A673 (cell line): Measurements from ENCODE around the gene PRIMA1. TPM values are rescaled to one million over a fixed set of nuclear protein-coding genes. Genes with fewer than 3 reads are reported as not detected.

Experiments
- BruUV-seq: library from RNA; stranded (reverse); fragments of 400-500 nt; replicated peaks from 2 replicates; lab custom pipeline; 2021; lab: Mats Ljungman, UMichigan
- CTCF ChIA-PET: fragments of 300-600 bp; sonication (Branson Sonifier 250); formaldehyde crosslinking; loops from one replicate; lab custom pipeline; 2022; ENCODE audit warnings: antibody characterized with exemption; lab: Charles Lee
- POLR2A ChIA-PET: fragments of 300-600 bp; sonication (Branson Sonifier 250); formaldehyde crosslinking; loops from one replicate; lab custom pipeline; 2022; ENCODE audit warnings: antibody characterized with exemption; ENCODE audit not compliant: low non-redundant PET; lab: Charles Lee
- DNase-seq: peaks from one replicate; pipeline ENCODE4 v3.0.0-alpha.2; 2015; ENCODE audit warnings: low spot score
- H3K27ac ChIP-seq: fragments of 200-600 bp; sonication (generic); 2 replicates; pipeline ENCODE4 v1.5.1; 2016; ENCODE audit warnings: mixed run types, low read depth, mild to moderate bottlenecking, mixed read lengths, antibody characterized with exemption, low read length; ENCODE audit not compliant: poor library complexity, severe bottlenecking
- H3K27me3 ChIP-seq: fragments of 200-600 bp; sonication (generic); replicated peaks from 2 replicates; pipeline ENCODE4 v1.6.1; 2017; ENCODE audit warnings: mixed run types, low read depth, mild to moderate bottlenecking, mixed read lengths, antibody characterized with exemption, low read length; ENCODE audit not compliant: insufficient read depth, poor library complexity
- H3K36me3 ChIP-seq: fragments of 200-600 bp; sonication (generic); 2 replicates; pipeline ENCODE4 v1.6.1; 2016; ENCODE audit warnings: mixed run types, mild to moderate bottlenecking, mixed read lengths, antibody characterized with exemption, low read length; ENCODE audit not compliant: insufficient read depth, poor library complexity, severe bottlenecking
- H3K4me1 ChIP-seq: fragments of 200-600 bp; sonication (generic); 2 replicates; pipeline ENCODE4 v1.6.1; 2017; ENCODE audit warnings: mixed run types, mild to moderate bottlenecking, mixed read lengths, antibody characterized with exemption, low read length; ENCODE audit not compliant: insufficient read depth, poor library complexity, severe bottlenecking
- H3K4me3 ChIP-seq: fragments of 200-600 bp; sonication (generic); 2 replicates; pipeline ENCODE4 v1.5.1; 2016; ENCODE audit warnings: low read depth, mixed run types, mild to moderate bottlenecking, mixed read lengths, low read length; ENCODE audit not compliant: poor library complexity, severe bottlenecking
- H3K9me3 ChIP-seq: fragments of 200-600 bp; sonication (generic); 2 replicates; pipeline ENCODE4 v1.6.1; 2016; ENCODE audit warnings: mixed run types, low read depth, mild to moderate bottlenecking, mixed read lengths, antibody characterized with exemption, low read length; ENCODE audit not compliant: poor library complexity, severe bottlenecking
- EZH2 ChIP-seq: fragments of 200-600 bp; sonication (generic); IDR thresholded peaks from 2 replicates; pipeline ENCODE4 v1.6.1; 2017; ENCODE audit warnings: borderline replicate concordance, low read depth, mild to moderate bottlenecking, mixed read lengths, antibody characterized with exemption, low read length; ENCODE audit not compliant: poor library complexity, severe bottlenecking
- intact Hi-C: fragments of 100-400 bp; cut with micrococcal nuclease; formaldehyde crosslinking; loops from one replicate; pipeline ENCODE4 v1.10.0; 2022; ENCODE audit not compliant: unreplicated experiment
- total RNA-seq: library from RNA; stranded (reverse); gene quantifications from 2 replicates; pipeline ENCODE4 v1.2.3, GENCODE V29; 2021
- TF ChIP-seq, protein P1 (sequence below): fragments of 300-800, 200-600 bp; sonication (generic); conservative IDR thresholded peaks from 2 replicates; pipeline ENCODE4 v1.5.1; 2017; ENCODE audit warnings: low read depth, mild to moderate bottlenecking, antibody characterized with exemption, low read length, moderate library complexity, mixed read lengths

Gene PRIMA1
- total RNA-seq, 1 experiment from 2014 or later, result 0.09 TPM

DNA sequence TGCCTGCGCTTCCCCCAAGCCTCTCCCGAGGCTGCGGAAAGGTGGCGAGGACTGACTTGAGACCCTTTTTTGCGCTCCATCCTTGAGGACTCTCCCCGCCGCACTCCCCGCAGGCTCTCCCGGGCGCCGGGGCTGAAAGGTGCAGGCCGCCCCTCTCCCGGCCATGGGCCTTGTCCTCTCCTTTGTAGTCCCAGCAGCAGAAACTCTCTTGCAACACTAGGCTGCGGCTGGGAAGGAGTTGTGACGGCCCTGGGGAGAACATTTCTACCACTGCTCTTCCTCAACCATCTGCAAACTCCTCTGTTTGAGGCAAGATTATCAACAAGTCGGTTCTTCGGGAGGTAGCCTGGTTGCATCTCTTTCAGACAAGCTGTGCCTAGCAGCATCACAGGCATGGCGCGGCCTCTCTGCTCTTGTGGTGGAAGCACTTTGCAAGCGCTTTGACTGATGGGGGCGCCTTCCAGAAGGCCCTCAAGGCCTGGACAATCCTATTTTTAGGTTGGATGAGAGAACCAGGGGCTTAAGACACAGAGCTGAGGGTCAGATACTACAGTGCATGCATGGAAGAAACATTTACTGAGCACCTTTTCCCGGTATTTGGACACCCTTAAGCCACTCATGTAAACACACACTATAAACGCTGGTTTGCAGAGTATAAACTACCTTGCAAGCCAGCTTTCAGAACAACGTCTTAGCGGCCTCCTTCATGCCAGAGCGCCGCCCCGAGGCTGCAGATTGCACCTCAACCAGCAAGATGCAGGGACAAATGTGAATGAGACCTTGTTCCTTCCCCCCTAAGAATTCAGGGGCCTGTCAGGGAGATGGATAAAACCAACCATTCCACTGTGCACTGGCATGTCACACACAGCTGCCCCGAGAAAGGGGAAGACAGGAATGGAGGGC lies 1.2 kb upstream of the PRIMA1 start:
- TF ChIP-seq EZH2, result no peak
- TF ChIP-seq, protein P1, sequence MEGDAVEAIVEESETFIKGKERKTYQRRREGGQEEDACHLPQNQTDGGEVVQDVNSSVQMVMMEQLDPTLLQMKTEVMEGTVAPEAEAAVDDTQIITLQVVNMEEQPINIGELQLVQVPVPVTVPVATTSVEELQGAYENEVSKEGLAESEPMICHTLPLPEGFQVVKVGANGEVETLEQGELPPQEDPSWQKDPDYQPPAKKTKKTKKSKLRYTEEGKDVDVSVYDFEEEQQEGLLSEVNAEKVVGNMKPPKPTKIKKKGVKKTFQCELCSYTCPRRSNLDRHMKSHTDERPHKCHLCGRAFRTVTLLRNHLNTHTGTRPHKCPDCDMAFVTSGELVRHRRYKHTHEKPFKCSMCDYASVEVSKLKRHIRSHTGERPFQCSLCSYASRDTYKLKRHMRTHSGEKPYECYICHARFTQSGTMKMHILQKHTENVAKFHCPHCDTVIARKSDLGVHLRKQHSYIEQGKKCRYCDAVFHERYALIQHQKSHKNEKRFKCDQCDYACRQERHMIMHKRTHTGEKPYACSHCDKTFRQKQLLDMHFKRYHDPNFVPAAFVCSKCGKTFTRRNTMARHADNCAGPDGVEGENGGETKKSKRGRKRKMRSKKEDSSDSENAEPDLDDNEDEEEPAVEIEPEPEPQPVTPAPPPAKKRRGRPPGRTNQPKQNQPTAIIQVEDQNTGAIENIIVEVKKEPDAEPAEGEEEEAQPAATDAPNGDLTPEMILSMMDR, result no peak
- BruUV-seq, result no TSS peak
- Histone ChIP-seq H3K4me3 (peak overlapping the region; percentile 40), H3K4me1 (no peaks in the 10 kb centered on the region), H3K36me3 (no peaks in the 10 kb centered on the region), H3K27ac (no peak overlapping the region), H3K27me3 (peaks cover 36% of the 10 kb centered on the region), H3K9me3 (no peaks in the 10 kb centered on the region)
- CTCF ChIA-PET, result interaction anchor here (0.6 kb wide), 1 partner anchor 48 kb away, joined by 22 read pairs; no protein-coding TSS in a partner anchor
- intact Hi-C loops, result no loop called here
- POLR2A ChIA-PET, result no interaction called here
- no peak for DNase-seq

DNA sequence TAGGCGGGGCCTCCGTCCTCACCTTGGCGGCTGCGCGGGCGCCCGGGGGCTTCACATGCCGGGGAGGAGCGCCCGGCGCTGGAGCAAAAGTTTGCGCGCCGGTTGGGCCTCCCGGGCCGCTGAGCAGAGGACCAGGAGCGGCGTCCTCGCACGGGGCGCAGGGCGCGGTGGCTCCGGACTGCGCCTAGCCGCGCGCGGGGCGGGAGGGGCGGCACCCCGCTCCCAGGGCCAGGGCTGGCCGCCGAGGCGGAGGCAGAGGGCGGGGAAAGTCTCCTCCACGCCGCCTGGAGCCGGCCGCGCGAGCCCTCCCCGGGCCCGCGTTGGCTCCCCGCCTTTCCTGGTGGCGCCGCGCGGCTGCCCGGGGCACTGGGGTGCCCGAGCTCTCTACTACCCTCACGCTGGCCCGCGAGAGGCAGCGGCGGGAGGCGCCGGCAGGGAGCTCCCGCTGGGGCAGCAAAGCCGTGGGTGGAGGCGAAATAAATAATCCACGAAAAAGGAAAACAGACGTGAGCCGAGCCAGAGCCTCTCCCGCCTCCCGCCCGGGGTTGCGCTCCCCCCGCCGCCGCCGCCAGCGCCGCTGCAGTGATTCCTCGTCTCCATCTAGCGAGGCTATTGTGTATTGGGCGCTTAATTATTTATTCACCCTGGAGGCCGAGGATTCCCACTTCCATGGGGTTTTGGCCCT lies 400 bp upstream of the PRIMA1 start:
- intact Hi-C loops, result no loop called here
- Histone ChIP-seq H3K27ac (no peak overlapping the region), H3K4me1 (no peaks in the 10 kb centered on the region), H3K9me3 (no peaks in the 10 kb centered on the region), H3K36me3 (no peaks in the 10 kb centered on the region), H3K27me3 (peaks cover 36% of the 10 kb centered on the region), H3K4me3 (peak overlapping the region; percentile 40)
- ChIA-PET POLR2A (no interaction called here), CTCF (interaction anchor here (0.6 kb wide), 1 partner anchor 47 kb away, joined by 22 read pairs; no protein-coding TSS in a partner anchor)
- DNase-seq, result peak; percentile 26
- BruUV-seq, result no TSS peak
- TF ChIP-seq, protein P1, result no peak
- peak; percentile 16 for TF ChIP-seq EZH2

DNA sequence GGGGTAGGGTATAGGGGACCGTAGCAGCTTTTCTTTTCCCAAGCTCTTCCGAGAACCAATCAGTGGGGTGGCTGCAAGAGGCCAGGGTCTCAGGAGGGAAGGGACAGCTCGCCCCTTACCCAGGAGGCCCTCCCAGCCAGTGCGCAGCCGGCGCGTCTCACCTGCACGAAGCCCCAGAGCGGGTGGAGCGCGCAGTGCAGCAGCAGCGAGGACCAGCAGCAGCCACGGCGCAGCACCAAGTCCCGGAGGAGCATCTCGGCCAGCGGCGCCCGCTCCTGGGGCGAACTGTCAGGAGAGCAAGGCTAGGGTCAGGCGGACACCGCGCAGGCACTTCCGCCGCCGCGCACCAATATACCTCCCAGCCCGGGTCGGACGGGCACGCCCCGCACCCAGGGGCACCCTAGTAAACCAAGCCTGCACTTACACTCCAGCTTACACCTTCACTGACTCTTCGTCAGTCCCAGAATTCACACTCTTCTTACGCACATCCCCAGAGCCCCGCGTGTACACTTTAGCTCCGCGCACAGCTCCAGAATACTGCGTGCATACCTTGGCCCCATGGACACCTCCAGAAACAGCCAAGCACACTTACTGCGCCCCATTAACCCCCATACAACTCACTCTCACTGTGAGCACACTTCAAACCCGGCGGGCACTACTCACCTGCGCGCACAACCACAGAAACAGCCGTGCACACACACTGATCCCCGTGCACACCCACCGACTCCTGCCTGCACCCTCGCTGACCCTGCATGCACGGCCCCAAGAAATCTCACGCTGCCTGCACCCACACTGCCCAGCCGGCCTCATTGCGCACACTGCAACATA lies 606 bp downstream of the PRIMA1 start:
- peak overlapping the region; percentile 40 for H3K4me3 ChIP-seq
- no TSS peak for BruUV-seq
- no peaks in the 10 kb centered on the region for H3K9me3 ChIP-seq
- no peaks in the 10 kb centered on the region for H3K4me1 ChIP-seq
- POLR2A ChIA-PET, result no interaction called here
- no peak overlapping the region for H3K27ac ChIP-seq
- intact Hi-C loops, result no loop called here
- TF ChIP-seq, protein P1, result no peak
- no peak for TF ChIP-seq EZH2
- DNase-seq, result no peak
- peaks cover 36% of the 10 kb centered on the region for H3K27me3 ChIP-seq
- CTCF ChIA-PET, result no interaction called here
- H3K36me3 ChIP-seq, result no peaks in the 10 kb centered on the region
